K562 (cell line): Measurements from ENCODE around the gene GRK3. TPM values are rescaled to one million over a fixed set of nuclear protein-coding genes. Genes with fewer than 3 reads are reported as not detected.

Experiments
- ARHGAP35 ChIP-seq: fragments of 450-650 bp; IDR thresholded peaks from 2 replicates; pipeline ENCODE4 v1.6.1; 2018; ENCODE audit not compliant: partially characterized antibody
- CXXC5 ChIP-seq: fragments of 250-450 bp; sonication (Bioruptor Pico); IDR thresholded peaks from 2 replicates; pipeline ENCODE4 v1.8.0; 2022; ENCODE audit warnings: inconsistent platforms, mild to moderate bottlenecking, moderate library complexity
- ETS2 ChIP-seq: IDR thresholded peaks from 2 replicates; pipeline ENCODE4 v1.6.1; 2016; ENCODE audit warnings: borderline replicate concordance, missing genetic modification characterization, mild to moderate bottlenecking, moderate library complexity, missing compliant biosample characterization; ENCODE audit not compliant: poor library complexity, severe bottlenecking
- NFATC3 ChIP-seq: fragments of 450-650 bp; IDR thresholded peaks from 2 replicates; pipeline ENCODE4 v1.6.1; 2017; ENCODE audit warnings: mild to moderate bottlenecking
- SMAD1 ChIP-seq: fragments of 150-350 bp; IDR thresholded peaks from 2 replicates; pipeline ENCODE4 v1.6.1; 2014; ENCODE audit warnings: low read length, low read depth; ENCODE audit not compliant: partially characterized antibody
- polyA plus RNA-seq, 8 experiments: library from polyadenylated mRNA; depleted of rRNA in 4 of 8; stranded (reverse) in 5 of 8; unstranded in 3 of 8; fragments of >200 nt; fragmentation: Nextera tagmentation in 2 of 8; fragmentation: Illumina TruSeq in 1 of 8; extraction: Ambion mirVana in 2 of 8; extraction: Trizol in 1 of 8; gene quantifications; 2 replicates each; pipeline versions ENCODE4 v1.2.1 to v1.2.3, GENCODE V29; 2011 to 2014; ENCODE audit warnings: inconsistent platforms in 1 of 8, missing spikeins in 1 of 8
- total RNA-seq, 7 experiments: library from RNA; depleted of rRNA in 6 of 7; stranded (reverse); fragments of >200 nt in 6 of 7; fragmentation: Illumina TruSeq in 2 of 7; extraction: Trizol in 2 of 7; gene quantifications; 2 replicates each; pipeline versions ENCODE4 v1.2.1 to v1.2.3, GENCODE V29; 2011 to 2021; ENCODE audit warnings: low replicate concordance in 1 of 7
- TF ChIP-seq, protein P1 (sequence below): fragments of 250-450 bp; sonication (Bioruptor Pico); IDR thresholded peaks from 2 replicates; pipeline ENCODE4 v1.5.0; 2021; ENCODE audit warnings: mild to moderate bottlenecking, moderate library complexity
- TF ChIP-seq, protein P2 (sequence below): fragments of 450-650 bp; IDR thresholded peaks from 2 replicates; pipeline ENCODE4 v1.6.1; 2016; ENCODE audit warnings: antibody characterized with exemption
- TF ChIP-seq, protein P3 (sequence below), 3 experiments: fragments of 200-800 bp in 1 of 3; sonication (Bioruptor generic) in 1 of 3; sonication (generic) in 1 of 3; formaldehyde crosslinking in 1 of 3; IDR thresholded peaks; 2 replicates each; pipeline versions ENCODE4 v1.6.1 to v1.8.0; 2016 to 2022; ENCODE audit warnings: mild to moderate bottlenecking in 2 of 3, missing compliant biosample characterization in 2 of 3, missing genetic modification characterization in 2 of 3, missing genetic modification reagents in 1 of 3

GRK3 gene
- total and polyA plus RNA-seq, 9 of the 15 experiments (the other 6 are each of a cell fraction or from before 2014, with no cell fraction given), result 1.4 to 7.6 (median 3.6) TPM

DNA sequence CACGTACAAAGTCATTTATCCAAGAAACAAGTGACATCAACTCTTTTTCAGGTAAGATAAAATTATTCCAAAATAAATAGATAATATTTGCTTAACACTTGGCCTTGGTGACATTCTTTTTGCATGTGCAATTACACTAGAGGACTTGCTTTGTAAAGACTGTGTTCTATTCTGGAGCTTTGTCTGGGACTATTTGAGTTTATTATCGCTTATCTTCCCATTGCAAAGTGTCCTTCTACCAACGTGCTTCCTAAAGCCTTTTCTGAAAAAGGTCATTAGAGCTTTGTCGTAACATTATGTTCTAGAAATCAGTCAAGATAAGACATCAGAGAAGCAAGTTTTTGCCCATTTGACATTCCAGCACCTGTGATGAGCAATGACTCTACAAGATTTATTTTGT lies 99.2 kb downstream of the GRK3 start (continued):
- TF ChIP-seq, protein P1, sequence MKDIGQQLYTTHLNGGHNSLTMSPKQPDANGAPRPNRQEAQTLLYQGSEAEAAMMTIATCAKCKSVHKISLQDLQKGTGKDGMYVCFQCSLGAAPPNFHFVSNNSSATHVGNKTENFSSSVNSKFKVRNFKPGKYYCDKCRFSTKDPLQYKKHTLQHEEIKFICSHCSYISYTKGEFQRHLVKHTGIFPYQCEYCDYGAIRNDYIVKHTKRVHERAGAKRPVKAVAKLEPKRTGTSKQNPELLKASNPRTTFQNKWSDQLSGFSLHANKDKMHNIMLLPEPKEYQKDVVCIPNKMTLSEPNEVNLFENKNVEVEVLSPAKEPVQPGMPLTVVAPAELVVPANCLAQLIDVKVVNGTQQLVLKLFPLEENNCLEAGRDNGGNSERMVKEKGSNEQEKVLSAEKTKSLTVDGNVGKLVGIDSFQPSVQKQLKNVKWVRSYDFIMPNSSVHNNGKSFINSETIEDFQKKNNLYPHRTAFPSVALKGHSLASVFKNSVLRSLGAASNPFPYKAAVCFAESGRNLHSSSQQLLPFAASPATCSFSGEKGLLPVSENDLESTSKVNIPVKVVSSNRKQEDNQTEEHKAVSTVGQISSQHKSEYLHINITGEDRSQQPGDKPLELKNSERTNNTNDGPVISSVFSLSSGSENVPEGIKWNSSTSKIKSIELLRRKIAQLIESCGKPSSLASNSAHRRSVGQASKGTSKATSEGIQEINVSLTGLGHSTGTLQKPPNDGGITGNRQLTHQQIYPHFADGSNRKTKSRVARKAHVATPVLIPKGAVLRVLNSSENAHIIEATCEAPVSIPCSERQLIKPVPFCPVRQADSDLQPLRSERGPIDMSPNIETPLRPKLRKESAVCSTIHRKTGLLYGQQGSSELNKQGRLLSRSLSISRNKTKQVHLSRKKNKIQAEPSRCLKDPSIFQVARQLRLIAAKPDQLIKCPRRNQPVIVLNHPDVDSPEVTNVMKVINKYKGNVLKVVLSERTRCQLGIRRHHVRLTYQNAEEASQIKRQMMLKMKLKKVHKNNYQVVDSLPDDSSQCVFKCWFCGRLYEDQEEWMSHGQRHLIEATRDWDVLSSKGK (CRISPR knock-in tag), result no peak
- TF ChIP-seq ARHGAP35 (no peak), SMAD1 (no peak), CXXC5 (CRISPR knock-in tag) (no peak), ETS2 (tag) (no peak), NFATC3 (no peak)
- TF ChIP-seq, protein P2, sequence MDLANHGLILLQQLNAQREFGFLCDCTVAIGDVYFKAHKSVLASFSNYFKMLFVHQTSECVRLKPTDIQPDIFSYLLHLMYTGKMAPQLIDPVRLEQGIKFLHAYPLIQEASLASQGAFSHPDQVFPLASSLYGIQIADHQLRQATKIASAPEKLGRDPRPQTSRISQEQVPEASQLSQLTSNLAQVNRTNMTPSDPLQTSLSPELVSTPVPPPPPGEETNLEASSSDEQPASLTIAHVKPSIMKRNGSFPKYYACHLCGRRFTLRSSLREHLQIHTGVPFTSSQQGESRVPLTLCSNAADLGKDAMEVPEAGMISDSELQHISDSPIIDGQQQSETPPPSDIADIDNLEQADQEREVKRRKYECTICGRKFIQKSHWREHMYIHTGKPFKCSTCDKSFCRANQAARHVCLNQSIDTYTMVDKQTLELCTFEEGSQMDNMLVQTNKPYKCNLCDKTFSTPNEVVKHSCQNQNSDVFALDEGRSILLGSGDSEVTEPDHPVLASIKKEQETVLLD, result no peak
- TF ChIP-seq, protein P3, sequence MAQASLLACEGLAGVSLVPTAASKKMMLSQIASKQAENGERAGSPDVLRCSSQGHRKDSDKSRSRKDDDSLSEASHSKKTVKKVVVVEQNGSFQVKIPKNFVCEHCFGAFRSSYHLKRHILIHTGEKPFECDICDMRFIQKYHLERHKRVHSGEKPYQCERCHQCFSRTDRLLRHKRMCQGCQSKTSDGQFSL (CRISPR knock-in tag; IDR thresholded peaks at IDR 0.05), result no peak
- TF ChIP-seq, protein P3 (tag; IDR thresholded peaks at IDR 0.05), result no peak
